GM13977 (cell line): ENCODE data around the gene AFF2.

Experiments
- DNase-seq: peaks from one replicate; pipeline ENCODE4 v3.0.0; 2012; ENCODE audit warnings: low spot score
- CTCF ChIP-seq: IDR thresholded peaks from 2 replicates; pipeline ENCODE4 v1.5.1; 2012; ENCODE audit warnings: mild to moderate bottlenecking, control low read depth; ENCODE audit not compliant: insufficient read depth; ENCODE audit errors: extremely low read depth, missing control alignments
- in situ Hi-C: fragments of 300-500 bp; cut with MboI; formaldehyde crosslinking; loops from one replicate; pipeline ENCODE4 v1.12.0; 2022; ENCODE audit warnings: low sequenced_read_pairs, low pct_unique_long_range_greater_than_20kb, mixed read lengths, inconsistent platforms; ENCODE audit not compliant: unreplicated experiment

AFF2 gene

DNA sequence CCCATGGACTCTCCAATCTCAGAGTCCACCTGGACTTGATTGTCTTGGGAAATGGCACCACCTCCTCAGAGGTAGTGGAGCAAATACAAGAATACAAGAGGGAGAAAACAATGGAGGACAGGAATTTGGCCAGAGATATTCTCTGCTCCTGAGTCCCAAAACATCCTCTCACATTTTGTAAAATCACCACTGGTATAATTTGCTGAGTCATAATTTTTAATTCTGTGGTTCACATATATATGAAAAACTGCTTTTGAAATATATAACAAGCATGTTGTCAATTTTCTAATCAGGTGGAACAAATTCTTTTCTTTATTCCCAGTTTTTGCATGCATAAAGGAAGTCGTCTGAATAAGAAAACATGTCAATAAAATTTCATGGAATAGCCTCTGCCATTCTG lies 356.1 kb downstream of the AFF2 start:
- no peak for DNase-seq
- no peak for TF ChIP-seq CTCF
- in situ Hi-C loops: no loop called here

DNA sequence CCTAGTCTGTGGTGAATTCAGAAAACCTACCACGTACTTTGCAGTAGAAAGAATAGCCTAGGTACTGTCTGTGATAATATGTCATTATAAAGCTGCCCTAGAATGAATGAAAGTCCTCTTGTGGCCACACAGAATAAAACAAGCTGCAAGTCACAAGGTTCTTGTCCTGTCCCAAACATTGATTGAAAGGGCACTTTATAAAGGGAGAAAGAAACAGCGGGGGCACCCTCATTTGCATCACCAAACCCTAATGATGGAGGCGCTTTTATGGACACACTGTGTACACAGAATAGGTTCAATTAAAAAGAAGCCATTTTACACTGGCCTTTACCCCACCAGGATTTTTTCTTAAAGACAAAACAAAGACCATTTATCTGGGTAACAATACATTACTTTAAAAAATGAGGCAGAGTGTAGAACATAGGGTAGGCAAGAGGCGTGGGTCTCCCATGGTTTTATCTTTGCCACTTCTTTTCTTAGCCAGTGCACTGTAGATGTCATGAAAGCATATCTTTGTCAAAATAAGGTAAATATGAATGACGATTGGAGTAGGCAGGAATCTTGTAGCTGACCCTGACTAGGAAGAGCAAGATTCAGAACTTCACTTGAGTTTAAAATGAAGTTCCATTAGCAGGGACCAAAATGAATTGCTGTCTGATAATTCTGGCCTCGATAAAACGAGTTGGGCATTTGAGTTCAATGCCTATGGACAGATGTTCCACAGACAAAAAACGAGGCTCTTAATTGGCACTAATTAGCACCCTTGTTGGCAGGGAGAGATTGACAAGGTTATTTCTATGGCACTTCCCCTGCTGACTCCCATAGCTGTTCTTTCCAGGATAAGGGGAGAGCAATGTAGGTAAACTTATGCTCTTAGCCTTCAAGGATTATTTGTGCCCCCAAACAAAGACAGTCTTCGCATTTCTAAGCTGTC lies 365.1 kb downstream of the AFF2 start:
- in situ Hi-C loops: no loop called here
- TF ChIP-seq CTCF: no peak
- no peak for DNase-seq

DNA sequence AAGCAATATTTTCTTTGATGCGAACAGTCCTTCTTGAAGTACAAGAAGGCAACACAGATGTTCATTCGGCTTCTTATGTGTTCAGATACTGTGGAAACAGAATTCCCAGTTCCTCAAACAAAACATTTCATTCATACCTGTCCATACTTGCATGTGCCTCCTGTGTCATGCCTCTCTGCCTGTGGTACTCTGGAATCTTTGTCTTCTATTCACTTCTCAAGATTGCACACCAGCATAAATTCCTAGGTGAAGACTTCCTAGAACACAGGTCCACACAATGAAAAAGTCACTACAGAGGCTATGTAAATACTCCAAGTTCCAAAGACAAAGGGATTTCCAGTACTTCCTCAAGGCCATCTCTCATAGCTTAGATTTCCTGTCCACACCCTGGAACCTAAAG lies 367.2 kb downstream of the AFF2 start:
- no peak for DNase-seq
- TF ChIP-seq CTCF: no peak
- in situ Hi-C loops: no loop called here

DNA sequence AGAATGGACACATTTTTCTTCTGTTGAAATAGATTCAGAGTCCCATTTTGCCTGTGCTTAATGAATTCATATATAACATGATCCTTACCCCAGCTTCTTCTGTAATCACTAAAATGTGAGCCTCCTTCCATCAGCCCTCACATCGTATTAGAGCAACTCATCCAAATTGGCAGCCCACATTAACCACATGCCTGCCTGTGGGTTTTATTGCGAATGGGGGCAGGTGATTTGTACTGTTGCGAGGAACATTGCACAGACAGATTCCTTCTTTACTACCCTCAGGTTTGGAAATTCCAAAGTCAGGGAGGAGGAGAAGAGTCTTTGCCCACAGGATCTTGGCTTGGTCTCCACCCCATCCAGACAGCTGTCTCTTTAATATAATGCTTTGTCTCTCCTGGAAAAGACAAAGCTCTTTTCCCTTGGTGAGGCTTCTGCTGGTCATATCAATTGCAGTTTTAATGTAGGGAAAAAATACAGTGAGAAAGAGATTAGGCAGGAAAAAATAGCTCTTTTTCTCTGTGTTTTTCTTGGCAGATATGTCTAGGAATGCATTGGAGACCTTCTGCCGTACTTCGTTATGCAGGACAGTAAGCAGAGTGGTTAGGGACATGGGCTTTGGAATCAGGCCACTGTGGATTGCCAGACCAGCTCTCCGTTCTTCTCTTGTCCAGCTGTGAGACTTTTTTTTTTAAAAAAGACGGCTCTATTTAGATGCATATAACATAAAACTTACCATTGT lies 371.2 kb downstream of the AFF2 start:
- TF ChIP-seq CTCF: no peak
- in situ Hi-C loops: no loop called here
- DNase-seq: no peak

GRCh38 chrX:148872161-148872535 lies 371.7 kb downstream of the AFF2 start:
- in situ Hi-C loops: no loop called here
- no peak for TF ChIP-seq CTCF
- DNase-seq: no peak

DNA sequence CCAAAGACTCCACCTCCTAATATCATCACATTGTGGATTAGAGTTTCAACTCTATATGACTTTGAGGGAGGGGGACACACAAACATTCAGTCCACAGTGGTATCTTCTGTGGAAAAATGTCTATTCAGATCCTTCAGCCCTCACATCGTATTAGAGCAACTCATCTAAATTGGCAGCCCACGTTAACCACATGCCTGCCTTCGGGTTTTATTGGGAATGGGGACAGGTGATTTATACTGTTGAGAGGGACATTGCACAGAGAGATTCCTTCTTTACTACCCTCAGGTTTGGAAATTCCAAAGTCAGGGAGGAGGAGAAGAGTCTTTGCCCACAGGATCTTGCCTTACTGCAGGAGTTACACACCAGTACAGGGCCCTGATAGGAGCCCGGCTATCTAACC lies 372.5 kb downstream of the AFF2 start:
- no peak for DNase-seq
- TF ChIP-seq CTCF: no peak
- in situ Hi-C loops: no loop called here
